Activated naive CD8-positive, alpha-beta T cell treated with anti-CD3 and anti-CD28 coated beads, Interleukin-2, amount 50 U/mL, for 16 hours (primary cell): ENCODE data around the gene RBM33.

Experiments
- DNase-seq: peaks from one replicate; pipeline ENCODE4 v3.0.0-alpha.2; 2020; ENCODE audit warnings: low read depth, low spot score

Gene RBM33

GRCh38 chr7:155774947-155775346 lies 130.5 kb downstream of the RBM33 start:
- no peak for DNase-seq

GRCh38 chr7:155775691-155776090 lies 131.2 kb downstream of the RBM33 start:
- DNase-seq: no peak

- DNase-seq: no peak
Measured at GRCh38 chr7:155776606-155777005, 132.1 kb downstream of the RBM33 start.

GRCh38 chr7:155778349-155778748 lies 133.9 kb downstream of the RBM33 start:
- DNase-seq: no peak

GRCh38 chr7:155780884-155781283 lies 136.4 kb downstream of the RBM33 start:
- no peak for DNase-seq

- DNase-seq: no peak
Measured at GRCh38 chr7:155781433-155781832, 137.0 kb downstream of the RBM33 start.

GRCh38 chr7:155782466-155782865 lies 138.0 kb downstream of the RBM33 start:
- DNase-seq: no peak

- no peak for DNase-seq
Measured at GRCh38 chr7:155785536-155785935, 141.1 kb downstream of the RBM33 start.

GRCh38 chr7:155786491-155786890 lies 142.0 kb downstream of the RBM33 start:
- DNase-seq: no peak

- no peak for DNase-seq
Measured at GRCh38 chr7:155787171-155787851, 142.8 kb downstream of the RBM33 start.

GRCh38 chr7:155788616-155789000 lies 144.1 kb downstream of the RBM33 start:
- DNase-seq: no peak

GRCh38 chr7:155789001-155789725 lies 144.7 kb downstream of the RBM33 start:
- DNase-seq: no peak

- DNase-seq: no peak
Measured at GRCh38 chr7:155790666-155791065, 146.2 kb downstream of the RBM33 start.

- no peak for DNase-seq
Measured at GRCh38 chr7:155791214-155791737, 146.8 kb downstream of the RBM33 start.

- no peak for DNase-seq
Measured at GRCh38 chr7:155791836-155792235, 147.4 kb downstream of the RBM33 start.

GRCh38 chr7:155792315-155792960 lies 148.0 kb downstream of the RBM33 start:
- DNase-seq: no peak

- no peak for DNase-seq
Measured at GRCh38 chr7:155792999-155793560, 148.6 kb downstream of the RBM33 start.

GRCh38 chr7:155793720-155794119 lies 149.3 kb downstream of the RBM33 start:
- DNase-seq: no peak

- DNase-seq: no peak
Measured at GRCh38 chr7:155794196-155794595, 149.7 kb downstream of the RBM33 start.

GRCh38 chr7:155795401-155795800 lies 150.9 kb downstream of the RBM33 start:
- DNase-seq: no peak

- no peak for DNase-seq
Measured at GRCh38 chr7:155795951-155796350, 151.5 kb downstream of the RBM33 start.
